Large intestine (tissue), 3 donors: ENCODE measurements around the gene STAB1. TPM values are rescaled to one million over a fixed set of nuclear protein-coding genes. Genes with fewer than 3 reads are reported as not detected.

ENCODE experiments used
- DNase-seq, 2 donors: peaks; one replicate each; pipeline versions ENCODE4 v3.0.0 to v3.0.0-alpha.2; 2013
- H3K27ac ChIP-seq: one replicate; pipeline ENCODE4 v1.5.1; 2013; ENCODE audit warnings: low read length
- H3K27me3 ChIP-seq: 2 replicates; pipeline ENCODE4 v1.6.1; 2013; ENCODE audit warnings: low read length; ENCODE audit not compliant: control insufficient read depth, insufficient read depth
- H3K36me3 ChIP-seq: 2 replicates; pipeline ENCODE4 v1.6.1; 2013; ENCODE audit warnings: low read length; ENCODE audit not compliant: control insufficient read depth, insufficient read depth
- H3K4me1 ChIP-seq: one replicate; pipeline ENCODE4 v1.6.1; 2013; ENCODE audit warnings: low read length; ENCODE audit not compliant: control insufficient read depth, insufficient read depth
- H3K4me3 ChIP-seq: one replicate; pipeline ENCODE4 v1.5.1; 2013; ENCODE audit warnings: low read length
- H3K9me3 ChIP-seq: one replicate; pipeline ENCODE4 v1.6.1; 2013; ENCODE audit warnings: mild to moderate bottlenecking, low read depth, low read length, moderate library complexity; ENCODE audit not compliant: control insufficient read depth
- WGBS: methylation state at CpG from one replicate; pipeline ENCODE4 v1.1.5; 2013; ENCODE audit warnings: low lambda C conversion rate; ENCODE audit not compliant: insufficient coverage; 5-methylcytosine and 5-hydroxymethylcytosine counted together
- polyA plus RNA-seq: library from polyadenylated mRNA; unstranded; fragments of 120-200 nt; gene quantifications from one replicate; pipeline ENCODE4 v1.2.1, GENCODE V29; 2013

The STAB1 gene
- polyA plus RNA-seq, 1 donor, result 43.5 TPM

DNA sequence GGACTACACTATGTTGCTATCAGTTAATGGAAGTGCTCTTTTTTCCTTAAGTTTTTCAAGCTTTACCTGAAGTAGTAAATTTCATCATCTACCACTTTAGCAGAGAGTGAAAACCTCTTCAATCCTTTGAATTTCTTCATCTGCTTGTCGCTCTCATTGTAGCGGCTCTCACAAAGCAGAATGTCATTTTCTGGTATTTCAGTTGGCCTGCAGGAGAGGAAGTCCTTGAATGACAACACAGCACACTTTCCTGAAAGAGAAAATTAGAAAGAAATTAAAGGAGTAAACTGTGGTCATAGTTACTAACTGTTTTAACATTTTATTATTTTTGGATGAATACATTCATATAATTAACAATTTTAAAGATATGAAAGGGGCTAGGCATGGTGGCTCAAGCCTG lies 68.8 kb downstream of the STAB1 start:
- Histone ChIP-seq H3K9me3 (no peaks in the 10 kb centered on the region), H3K27ac (no peak overlapping the region), H3K27me3 (no peaks in the 10 kb centered on the region), H3K4me3 (no peak overlapping the region), H3K4me1 (no peaks in the 10 kb centered on the region), H3K36me3 (peaks cover 47% of the 10 kb centered on the region)
- DNase-seq, result no peak
- WGBS, result no CpG with 5 or more reads among the region's 2 CpGs

DNA sequence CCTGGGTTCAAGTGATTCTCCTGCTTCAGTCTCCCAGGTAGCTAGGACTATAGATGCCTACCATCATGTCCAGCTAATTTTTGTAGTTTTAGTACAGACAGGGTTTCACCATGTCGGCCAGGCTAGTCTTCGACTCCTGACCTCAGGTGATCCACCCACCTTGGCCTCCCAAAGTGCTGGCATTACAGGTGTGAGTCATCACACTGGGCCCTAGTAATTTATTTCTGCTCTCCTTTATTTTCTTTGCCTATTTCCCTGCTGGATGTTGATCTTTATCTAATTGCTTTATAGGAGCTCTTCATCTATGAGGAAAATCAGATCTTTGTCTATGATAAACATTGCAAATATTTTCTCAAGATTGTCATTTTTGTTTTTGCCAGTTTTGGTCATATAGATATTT lies 72.9 kb downstream of the STAB1 start:
- WGBS, result 67% methylated on average over 1 of the region's 2 CpGs
- H3K4me3 ChIP-seq, result no peak overlapping the region
- H3K27me3 ChIP-seq, result no peaks in the 10 kb centered on the region
- no peaks in the 10 kb centered on the region for H3K4me1 ChIP-seq
- no peak overlapping the region for H3K27ac ChIP-seq
- peaks cover 26% of the 10 kb centered on the region for H3K36me3 ChIP-seq
- H3K9me3 ChIP-seq, result no peaks in the 10 kb centered on the region
- no peak for DNase-seq

DNA sequence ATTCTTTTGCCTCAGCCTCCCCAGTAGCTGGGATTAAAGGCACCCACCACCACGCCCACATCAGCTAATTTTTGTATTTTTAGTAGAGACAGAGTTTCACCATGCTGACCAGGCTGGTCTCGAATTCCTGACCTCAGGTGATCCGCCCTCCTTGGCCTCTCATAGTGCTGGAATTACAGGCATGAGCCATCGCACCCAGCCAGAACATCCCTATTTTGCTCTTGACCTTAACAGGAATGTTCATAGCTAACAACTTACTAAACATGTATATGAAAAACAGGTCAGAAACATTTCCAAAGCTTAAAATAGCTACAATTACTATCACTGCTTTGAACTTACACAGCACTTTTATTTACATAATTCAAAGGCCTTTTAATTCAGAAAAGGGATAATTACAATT lies 74.9 kb downstream of the STAB1 start:
- no peaks in the 10 kb centered on the region for H3K27me3 ChIP-seq
- H3K9me3 ChIP-seq, result no peaks in the 10 kb centered on the region
- peaks cover 29% of the 10 kb centered on the region for H3K36me3 ChIP-seq
- WGBS, result 100% methylated on average over 1 of the region's 4 CpGs
- no peak for DNase-seq
- no peaks in the 10 kb centered on the region for H3K4me1 ChIP-seq
- H3K27ac ChIP-seq, result no peak overlapping the region
- no peak overlapping the region for H3K4me3 ChIP-seq

DNA sequence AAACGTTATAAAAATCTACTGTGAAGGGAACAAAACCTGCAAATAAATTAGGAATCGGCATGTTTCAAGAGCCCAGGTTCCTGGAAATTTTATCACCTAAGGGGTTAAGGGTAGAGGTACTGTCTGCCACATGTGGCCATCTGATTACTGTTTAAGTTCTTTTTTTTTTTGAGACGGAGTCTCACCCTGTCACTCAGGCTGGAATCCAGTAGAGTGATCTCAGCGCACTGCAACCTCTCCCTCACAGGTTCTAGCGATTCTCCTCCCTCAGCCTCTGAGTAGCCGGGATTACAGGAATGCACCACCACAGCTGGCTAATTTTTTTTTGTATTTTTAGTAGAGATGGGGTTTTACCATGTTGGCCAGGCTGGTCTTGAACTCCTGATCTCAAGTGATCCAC lies 77.1 kb downstream of the STAB1 start:
- H3K36me3 ChIP-seq, result peaks cover 49% of the 10 kb centered on the region
- 60% methylated on average over 3 of the region's 6 CpGs for WGBS

More for the DNA sequence above, 77.1 kb downstream of the STAB1 start:
- peaks cover 7% of the 10 kb centered on the region for H3K9me3 ChIP-seq
- no peak overlapping the region for H3K27ac ChIP-seq
- no peaks in the 10 kb centered on the region for H3K4me1 ChIP-seq
- no peak for DNase-seq
- no peak overlapping the region for H3K4me3 ChIP-seq
- no peaks in the 10 kb centered on the region for H3K27me3 ChIP-seq

Other genes with a start within 250 kb of the STAB1 start
- 11.0 TPM for gene PPM1M, start 249.6 kb upstream of the STAB1 start, polyA plus RNA-seq
- gene WDR82, start 216.7 kb upstream of the STAB1 start, polyA plus RNA-seq, result 71.9 TPM
- gene GLYCTK, start 207.5 kb upstream of the STAB1 start, polyA plus RNA-seq, result 165 TPM
- gene DNAH1, start 179.0 kb upstream of the STAB1 start, polyA plus RNA-seq, result 22.9 TPM
- gene BAP1, start 85.3 kb upstream of the STAB1 start, polyA plus RNA-seq, result 59.0 TPM
- gene PHF7, start 84.7 kb upstream of the STAB1 start, polyA plus RNA-seq, result 10.4 TPM
- gene SEMA3G, start 50.2 kb upstream of the STAB1 start, polyA plus RNA-seq, result 2.9 TPM
- 1.8 TPM for gene TNNC1, start 41.3 kb upstream of the STAB1 start, polyA plus RNA-seq
- gene NISCH, start 39.7 kb upstream of the STAB1 start, polyA plus RNA-seq, result 85.9 TPM
- 67.6 TPM for gene NT5DC2, start 38.5 kb downstream of the STAB1 start, polyA plus RNA-seq
- 25.8 TPM for gene UQCC5, start 41.3 kb downstream of the STAB1 start, polyA plus RNA-seq
- gene PBRM1, start 190.6 kb downstream of the STAB1 start, polyA plus RNA-seq, result 37.5 TPM
- 96.2 TPM for gene GNL3, start 190.7 kb downstream of the STAB1 start, polyA plus RNA-seq
- 53.8 TPM for gene GLT8D1, start 210.5 kb downstream of the STAB1 start, polyA plus RNA-seq
- gene SPCS1, start 210.8 kb downstream of the STAB1 start, polyA plus RNA-seq, result 166 TPM